Mucosa of gallbladder (tissue), 1 donor: ENCODE results near the gene ADRM1. TPM values are rescaled to one million over a fixed set of nuclear protein-coding genes. Genes with fewer than 3 reads are reported as not detected.

ENCODE experiments used
- DNase-seq: peaks from one replicate; pipeline ENCODE4 v3.0.0-alpha.2; 2020; ENCODE audit warnings: low spot score
- total RNA-seq: library from RNA; stranded (reverse); gene quantifications from one replicate; pipeline ENCODE4 v1.2.1, GENCODE V29; 2021
- donor health status: DM: no; HTN: no; CAD: no.

Gene ADRM1
- total RNA-seq, 1 donor from 2014 or later = 78.8 TPM

DNA sequence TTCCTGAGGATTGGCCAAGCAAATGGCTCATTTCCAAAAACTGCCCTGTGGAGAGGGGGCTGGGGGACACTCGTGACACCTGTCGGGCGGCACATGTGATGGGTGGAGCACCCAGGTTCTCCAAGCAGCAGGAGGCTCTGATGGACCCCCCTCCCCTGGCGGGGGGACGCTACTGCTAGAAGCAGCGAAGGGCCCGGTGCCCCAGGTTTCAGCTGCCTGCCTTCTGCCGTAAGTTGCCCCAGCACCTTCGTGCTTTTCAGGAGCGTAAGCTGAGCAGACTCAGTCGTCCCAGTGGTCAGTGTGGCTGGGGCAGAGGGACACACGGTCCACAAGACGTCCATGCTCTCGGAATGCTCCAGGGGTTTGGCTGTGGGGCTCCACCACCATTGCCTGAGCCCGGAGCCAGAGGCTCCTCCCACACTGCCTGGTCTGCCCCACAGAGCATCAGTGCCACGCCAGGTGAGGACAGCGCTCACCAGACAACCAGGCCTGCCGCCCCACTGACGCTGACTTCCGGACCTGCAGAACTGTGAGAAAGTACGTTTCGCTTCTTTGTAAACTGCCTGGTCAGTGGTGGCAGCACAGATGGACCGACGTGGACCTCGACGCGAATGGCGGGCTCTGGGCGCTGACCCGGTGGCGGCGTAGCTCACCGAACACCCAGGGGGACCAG is 4.1 kb upstream of the ADRM1 start:
- DNase-seq = no peak

DNA sequence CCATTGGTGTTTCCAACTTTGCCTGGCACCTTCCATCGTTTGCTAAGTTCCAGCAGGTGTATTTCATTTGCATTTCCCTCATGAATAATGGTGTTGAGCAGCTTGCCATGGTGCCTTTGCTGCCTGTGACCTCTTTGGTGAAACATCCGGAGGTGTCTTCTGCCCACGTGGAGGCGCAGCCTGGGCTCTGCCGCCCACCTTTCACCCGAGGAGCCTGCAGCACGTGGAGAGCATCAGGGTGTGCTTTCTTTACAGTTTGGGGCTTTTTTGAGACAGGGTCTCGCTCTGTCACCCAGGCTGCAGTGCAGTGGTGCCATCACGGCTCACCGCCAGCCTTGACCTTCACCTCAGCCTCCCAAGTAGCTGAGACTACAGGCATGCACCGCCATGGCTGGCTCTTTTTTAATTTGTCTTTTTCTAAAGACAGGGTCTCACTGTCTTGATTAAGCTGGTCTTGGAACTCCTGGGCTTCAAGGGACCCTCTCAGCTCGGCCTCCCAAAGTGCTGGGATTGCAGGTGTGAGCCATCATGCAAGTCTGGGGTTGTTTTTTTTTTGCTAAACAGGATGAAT is 3.0 kb upstream of the ADRM1 start:
- no peak for DNase-seq

DNA sequence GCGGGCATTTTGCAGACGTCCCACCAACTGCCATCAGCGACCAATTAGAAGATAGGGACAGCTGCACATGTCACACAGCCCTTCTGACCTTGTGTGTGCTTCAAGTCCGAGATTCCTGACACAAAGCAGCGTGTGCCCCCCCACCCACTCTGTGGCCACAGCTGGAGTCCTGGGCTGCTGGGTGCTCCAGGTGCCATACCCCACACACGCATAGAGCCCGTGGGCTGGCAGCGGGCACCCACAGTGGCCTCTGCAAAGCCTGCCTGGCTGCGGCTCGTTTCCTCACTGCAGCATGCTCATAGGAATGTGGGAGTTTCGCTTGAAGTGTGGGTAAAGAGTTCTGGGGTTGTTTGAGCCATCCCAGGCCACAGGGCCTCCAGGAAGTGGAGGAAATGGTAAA is 2.5 kb upstream of the ADRM1 start:
- no peak for DNase-seq

DNA sequence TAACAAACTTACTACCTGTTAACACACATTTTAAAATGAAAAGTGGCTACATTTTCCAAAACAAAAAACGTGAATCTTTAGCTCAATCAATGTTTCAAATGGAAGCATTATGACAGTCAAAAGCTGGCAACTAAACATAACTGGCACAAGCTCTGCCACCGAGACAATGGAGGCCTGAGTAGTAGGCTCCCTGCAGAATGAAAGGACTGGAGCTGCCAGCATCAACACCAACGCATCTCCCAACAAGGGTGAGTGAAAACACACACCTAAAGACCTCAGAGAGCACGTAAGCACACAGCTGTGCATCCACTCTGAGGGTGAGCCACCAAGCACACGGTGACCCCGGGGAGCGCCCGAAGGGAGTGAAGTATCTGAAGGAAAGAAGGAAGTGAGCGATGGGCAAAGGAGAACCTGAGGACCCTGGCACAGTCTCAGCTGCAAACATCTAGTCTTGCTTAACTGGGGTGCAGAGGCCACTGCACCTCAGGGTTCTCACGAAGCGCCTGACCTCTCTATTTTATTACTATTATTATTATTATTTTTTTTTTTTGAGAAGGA is 1.6 kb upstream of the ADRM1 start:
- DNase-seq = no peak

DNA sequence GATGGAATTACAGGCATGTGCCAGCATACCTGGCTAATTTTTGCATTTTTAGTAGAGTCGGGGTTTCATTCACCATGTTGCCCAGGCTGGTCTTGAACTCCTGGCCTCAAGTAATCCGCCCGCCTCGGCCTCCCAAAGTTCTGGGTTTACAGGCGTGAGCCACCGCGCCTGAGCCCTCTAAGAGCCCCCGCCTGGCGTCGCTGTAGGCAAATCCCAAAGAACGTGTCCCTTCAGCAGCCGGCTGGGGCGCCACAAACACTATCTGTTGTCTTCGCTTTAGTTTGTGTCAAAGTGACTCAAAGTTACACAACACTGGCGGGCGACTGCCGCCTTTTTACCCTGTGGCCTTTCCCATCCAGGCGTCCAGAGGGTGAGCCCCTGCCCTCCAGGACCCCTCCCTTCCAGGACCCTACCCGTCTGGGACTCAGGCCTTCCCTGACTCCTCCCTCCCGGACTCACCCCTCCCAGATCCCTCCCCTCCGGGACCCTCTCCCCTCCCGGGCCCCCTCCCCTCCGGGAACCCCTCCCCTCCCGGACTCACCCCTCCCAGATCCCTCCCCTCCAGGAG is 940 bp upstream of the ADRM1 start:
- DNase-seq = peak; percentile 92

DNA sequence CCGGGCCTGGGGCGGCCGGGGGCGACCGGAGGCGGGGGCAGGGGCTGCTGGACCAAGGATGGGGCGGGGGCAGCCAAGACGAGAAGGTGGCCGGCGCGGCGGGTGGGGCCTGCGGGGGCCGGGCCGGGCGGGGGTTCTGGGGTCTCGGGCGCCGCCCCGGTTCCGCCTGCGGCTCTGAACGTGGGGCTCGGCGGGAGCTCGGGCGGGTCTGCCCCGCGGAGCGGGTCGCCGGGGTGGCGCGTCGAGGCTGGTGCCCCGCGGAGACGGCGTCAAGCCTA is 204 bp downstream of the ADRM1 start:
- no peak for DNase-seq

DNA sequence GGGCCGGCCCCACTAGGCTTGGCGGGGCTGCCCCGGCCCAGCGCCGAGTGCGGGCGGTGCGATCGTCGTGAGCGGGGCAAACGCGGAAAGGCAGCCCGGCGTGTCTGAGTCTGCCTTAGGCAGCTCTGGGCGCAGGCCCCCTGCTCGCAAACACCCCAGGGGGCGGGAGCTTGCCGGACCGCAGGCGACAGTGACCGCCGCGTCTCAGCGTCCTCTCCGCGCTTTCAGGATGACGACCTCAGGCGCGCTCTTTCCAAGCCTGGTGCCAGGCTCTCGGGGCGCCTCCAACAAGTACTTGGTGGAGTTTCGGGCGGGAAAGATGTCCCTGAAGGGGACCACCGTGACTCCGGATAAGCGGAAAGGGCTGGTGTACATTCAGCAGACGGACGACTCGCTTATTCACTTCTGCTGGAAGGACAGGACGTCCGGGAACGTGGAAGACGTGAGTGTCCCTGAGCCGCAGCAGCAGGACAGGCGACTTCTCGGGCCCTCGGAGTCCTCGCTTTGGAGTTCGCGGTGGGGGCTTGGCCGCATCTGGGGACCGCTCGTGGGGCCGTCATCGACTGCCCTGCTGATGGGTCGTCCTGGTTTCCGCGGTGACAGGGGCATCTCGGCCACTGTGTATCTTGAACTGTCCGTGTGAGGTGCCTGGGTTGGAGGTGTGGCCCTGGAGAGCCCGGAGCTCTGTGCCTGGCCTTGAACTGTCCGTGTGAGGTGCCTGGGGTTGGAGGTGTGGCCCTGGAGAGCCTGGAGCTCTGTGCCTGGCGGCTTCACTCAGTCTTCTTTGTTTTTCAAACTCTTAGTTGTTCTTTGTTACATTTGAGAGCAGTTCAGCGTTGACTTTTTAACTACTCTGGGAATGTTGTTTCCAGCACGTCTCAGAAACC is 786 bp downstream of the ADRM1 start:
- no peak for DNase-seq

DNA sequence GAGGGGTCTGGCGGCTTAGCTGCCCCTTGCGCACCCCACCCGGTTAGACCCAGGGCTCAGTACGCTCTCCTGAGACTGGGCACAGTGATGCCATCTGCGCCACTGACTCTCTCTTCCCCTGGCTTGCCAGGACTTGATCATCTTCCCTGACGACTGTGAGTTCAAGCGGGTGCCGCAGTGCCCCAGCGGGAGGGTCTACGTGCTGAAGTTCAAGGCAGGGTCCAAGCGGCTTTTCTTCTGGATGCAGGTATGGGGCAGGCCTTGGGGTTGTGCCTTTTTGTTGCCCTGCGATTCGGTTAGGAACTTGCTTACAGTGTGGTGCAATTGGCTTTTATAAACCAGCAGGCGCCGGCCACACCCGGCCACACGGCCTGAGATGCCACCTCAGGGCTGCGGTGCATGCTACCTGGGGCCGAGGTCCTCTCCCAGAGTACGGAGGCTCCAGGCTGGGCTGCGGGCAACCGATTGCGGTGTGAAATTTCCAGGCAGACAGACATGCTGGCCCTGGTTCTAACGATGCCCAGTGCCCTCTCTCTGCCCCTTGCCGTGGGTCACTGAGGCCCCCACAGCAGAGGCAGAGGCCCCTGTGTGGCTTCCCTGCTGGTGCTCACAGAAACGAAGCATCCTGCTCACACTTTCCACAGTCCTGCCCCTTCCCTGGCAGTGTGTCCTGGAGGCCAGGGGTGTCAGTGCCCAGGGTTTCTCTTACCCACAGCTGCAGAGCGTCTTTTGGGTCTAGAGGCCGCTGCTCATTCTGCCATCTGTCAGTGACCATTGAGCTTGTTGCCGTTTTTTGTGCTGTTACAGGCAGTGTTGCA is 1.7 kb downstream of the ADRM1 start:
- DNase-seq = no peak

DNA sequence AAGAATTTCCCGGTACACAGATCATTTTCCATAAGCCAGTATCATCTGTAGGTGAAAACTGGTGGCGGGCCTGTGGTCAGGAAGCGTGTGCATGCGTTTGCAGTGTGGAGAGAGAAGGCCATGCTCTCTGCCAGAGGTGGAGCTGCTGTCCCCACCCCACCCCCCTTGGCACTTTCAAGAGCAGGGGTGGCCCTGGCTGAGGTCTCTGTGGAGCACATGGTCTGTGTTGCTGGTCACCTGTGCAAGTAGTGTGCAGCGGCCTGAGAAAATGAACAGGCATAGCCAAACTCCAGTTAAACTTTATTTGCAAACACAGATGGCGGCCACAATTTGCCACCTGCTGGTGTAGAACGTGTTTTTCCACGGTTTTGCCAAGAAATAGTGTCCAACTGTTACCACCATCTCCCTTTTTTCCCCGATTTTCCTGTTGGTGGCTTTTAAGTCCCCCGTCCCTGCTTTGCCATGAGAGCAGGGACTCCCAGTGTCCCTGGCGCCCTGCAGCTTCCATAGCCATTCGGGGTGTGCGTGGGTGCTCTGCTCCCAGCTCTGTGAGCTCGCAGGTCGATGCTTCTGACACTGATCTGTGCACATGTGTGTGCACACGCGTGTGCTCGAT is 2.5 kb downstream of the ADRM1 start:
- no peak for DNase-seq

DNA sequence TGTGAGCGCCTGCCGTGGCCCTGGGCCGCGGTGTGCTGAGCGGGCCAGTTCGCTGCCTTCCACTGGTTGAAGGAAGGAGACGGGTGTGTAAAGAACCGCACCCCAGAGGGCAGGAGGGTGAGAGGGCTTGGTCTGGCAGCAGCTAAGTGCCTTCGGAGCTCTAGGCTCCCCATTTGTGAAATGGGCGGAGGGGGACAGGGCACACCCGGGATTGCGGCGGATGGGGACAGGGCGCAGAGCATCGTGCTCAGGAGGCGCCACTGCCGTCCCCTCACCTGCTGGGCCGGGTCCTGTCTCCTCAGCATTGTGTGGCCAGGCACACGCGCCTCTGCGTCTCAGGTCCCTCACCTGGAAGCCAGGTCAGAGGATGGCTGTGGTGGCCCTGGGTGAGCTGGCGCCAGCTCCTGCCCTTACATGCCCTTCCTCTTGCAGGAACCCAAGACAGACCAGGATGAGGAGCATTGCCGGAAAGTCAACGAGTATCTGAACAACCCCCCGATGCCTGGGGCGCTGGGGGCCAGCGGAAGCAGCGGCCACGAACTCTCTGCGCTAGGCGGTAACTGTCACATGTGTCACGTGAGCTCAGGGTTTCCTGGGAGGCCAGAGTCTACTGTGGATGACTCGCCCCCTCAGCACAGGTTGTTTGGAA is 3.1 kb downstream of the ADRM1 start:
- DNase-seq = no peak

DNA sequence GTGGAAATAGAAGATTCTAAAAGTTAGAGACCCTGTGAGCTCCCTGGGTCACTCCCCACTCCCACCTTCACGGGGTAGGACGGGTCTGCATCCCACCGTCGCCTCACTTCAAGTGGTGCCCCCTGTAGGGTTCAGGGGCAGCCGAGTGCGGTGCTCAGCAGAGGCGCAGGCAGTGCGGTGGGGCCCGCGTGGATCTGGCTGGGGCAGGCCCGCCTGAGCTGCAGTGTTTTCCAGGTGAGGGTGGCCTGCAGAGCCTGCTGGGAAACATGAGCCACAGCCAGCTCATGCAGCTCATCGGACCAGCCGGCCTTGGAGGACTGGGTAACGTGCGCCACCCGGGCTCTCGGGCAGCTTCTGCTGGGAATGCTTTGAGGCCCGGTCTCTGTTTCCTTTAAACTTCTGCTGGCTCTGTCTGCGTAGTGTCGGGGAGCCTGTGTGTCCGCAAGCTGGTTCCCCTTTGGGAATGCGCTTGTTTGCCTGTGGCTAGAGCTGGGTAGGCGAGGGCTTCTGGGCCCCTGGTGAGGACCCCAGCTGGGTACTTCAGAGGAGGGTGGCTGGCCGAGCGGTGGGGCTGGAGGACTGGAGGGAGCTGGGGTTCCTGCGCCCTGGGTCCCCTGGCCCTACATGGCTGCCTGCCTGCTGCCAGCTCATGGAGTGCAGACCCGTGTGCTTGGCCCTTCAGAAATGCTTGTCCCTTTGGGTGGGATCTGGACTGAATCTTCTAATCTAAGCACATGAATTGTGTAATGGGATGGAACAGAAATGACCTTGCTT is 3.8 kb downstream of the ADRM1 start:
- no peak for DNase-seq

DNA sequence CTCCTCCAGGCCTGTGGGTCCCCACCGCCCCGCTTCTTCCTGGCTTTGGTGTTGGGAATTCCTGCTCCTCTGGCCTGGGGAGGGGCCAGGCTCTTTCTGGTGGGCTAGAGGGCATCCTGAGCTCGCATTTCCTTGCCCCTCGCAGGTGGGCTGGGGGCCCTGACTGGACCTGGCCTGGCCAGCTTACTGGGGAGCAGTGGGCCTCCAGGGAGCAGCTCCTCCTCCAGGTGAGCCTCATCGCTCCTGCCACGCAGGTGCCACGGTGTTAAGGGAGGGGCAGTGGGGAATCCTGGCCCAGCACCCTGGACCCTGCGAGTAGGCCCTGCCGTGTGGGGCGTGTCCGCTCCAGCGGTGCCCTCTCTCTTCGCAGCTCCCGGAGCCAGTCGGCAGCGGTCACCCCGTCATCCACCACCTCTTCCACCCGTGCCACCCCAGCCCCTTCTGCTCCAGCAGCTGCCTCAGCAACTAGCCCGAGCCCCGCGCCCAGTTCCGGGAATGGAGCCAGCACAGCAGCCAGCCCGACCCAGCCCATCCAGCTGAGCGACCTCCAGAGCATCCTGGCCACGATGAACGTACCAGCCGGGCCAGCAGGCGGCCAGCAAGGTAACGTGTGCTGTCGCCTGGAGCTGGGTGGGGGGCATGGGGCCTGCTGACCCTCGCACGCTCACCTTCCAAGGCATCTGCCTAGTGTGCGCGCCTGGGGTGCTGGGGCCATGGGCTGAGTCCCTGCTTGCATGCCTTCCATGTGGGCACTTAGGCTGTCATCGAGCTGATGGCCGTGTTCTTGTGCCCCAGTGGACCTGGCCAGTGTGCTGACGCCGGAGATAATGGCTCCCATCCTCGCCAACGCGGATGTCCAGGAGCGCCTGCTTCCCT is 4.7 kb downstream of the ADRM1 start:
- no peak for DNase-seq

DNA sequence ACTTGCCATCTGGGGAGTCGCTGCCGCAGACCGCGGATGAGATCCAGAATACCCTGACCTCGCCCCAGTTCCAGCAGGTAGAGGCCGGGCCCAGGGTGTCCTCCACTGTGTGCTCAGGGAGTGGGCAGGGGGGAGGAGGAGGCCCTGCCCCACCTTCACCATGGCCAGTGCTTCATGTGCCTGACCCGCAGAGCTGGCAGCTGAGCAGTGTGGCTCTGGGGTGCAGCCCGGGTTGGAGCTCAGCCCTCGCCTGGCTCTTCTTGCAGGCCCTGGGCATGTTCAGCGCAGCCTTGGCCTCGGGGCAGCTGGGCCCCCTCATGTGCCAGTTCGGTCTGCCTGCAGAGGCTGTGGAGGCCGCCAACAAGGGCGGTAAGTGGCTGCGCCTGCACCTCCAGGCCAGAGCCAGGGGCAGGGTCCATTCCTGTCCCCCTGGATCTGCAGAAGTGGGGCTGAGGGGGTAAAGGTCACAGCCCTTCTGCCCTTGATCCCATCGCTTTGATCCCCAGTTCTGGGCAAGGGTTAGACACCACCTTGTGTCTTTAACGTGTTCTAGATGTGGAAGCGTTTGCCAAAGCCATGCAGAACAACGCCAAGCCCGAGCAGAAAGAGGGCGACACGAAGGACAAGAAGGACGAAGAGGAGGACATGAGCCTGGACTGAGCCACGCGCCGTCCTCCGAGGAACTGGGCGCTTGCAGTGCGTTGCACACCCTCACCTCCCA is 5.5 kb downstream of the ADRM1 start:
- DNase-seq = no peak

DNA sequence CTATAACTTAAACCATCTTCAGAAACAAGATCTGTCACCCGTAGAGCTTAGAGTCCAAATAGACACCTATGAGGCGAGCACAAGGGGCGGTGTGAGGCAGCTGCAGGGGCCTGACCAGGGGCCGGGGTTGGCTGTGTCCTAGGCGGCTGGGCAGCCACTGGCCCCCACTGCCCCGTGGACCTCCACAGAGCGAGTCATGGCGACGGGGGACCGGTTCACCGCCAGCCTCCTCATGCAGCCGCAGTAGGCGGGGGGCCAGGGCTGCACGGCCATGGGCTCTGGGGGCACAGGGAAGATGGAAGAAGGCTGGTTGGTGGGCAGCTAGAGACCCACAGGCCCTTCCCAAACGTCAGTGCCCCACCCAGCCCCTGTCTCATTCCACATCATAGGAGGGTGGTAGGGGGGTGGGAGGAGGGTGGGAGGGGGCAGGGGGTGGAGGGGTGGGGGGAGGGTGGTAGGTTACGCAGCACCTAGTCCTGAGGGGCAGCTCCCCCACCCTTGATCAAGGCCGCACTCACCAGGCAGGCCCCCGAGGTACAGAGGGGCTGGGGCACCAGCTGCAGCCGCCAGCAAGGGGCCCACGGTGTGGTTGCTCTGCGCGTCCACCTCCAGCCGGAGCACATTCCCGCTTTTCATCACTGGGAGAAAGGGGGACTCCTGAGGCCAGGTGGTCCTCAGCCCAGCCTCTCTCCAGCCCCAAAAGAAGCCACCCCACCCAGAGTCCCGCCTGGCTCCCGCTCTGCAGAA is 6.6 kb downstream of the ADRM1 start:
- no peak for DNase-seq

DNA sequence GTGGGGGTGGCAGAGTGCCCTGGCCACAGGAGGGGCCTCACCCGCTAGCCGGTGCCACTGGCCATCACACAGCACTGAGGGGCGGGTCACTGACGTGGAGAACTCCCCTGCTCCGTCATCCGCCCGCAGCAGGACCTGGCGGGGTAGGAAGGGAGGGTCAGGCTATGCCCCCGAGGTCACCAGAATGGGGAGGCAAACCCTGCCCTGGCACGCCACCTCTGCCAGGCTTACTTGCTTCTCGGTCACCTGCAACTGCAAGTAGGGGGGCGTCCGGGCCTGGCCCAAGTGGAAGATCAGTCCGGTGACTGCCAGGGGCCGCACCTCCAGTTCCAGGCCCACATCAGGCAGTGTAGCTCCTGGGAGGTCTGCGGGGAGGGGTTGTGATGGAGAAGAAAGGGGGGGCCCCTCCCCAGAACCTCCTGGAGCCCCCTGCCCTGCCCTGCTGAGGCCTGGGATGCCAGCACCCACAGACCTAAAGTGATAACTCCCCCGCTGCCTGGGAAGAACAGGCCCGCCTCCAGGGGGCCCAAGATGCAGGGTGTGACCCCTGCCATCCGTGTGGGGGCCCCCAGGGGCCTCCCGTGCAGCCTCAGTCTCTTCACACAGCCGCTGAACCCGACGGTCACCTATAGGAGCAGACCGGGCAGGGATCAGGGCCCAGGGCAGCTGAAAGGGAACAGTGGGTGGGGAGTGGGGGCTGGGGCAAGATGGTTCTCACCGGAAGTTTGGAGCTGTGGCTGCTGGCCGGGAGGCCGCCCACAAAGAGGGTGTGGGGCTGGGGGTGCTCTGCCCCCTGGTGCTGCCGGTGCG is 7.4 kb downstream of the ADRM1 start:
- DNase-seq = no peak

DNA sequence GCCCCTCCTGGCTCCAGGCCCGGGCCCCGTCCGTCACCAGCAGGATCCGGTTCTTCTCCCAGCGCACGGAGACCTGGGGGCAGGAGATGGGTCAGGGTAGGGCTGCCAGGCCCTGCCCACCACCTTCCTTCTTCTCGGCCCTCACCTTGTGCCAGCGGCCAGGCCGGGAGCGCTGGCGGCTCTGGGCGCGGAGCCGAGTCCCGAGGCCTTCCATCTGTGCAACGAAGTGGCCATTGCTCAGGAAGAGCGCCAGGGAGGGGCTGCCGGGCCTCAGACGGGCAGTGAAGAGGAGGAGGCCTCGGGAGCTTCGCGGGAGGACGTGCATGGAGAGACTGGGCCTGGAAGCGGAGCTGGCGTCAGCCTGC is 7.9 kb downstream of the ADRM1 start:
- no peak for DNase-seq

DNA sequence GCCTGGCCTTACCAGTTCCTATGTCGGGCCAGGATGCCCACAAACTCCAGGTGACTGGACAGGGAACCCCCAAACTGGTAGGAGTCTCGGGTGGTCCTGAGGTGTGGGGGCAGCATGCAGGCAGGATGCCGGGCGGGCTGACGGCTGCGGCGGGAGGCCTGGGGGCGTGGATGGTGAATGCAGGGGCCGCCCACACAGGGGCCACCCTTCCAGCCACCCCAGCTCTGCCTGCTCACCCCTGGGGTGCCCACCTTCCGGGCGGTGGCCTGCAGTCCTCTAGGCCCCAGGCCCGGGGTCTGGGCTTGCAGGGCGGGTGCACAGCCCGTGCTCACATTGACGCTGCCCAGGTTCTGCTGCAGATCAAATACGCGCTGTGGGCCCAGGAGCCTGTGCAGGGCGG is 8.4 kb downstream of the ADRM1 start:
- no peak for DNase-seq
